Measurements from ENCODE around the gene TTYH1. TPM values are rescaled to one million over a fixed set of nuclear protein-coding genes. Genes with fewer than 3 reads are reported as not detected.

The TTYH1 gene
- polyA plus RNA-seq, 1 donor, result 3.9 TPM

- no peak for DNase-seq (ENCODE audit: low read depth)
Observed at GRCh38 chr19:54392105-54392504, 23.2 kb upstream of the TTYH1 start.

DNA sequence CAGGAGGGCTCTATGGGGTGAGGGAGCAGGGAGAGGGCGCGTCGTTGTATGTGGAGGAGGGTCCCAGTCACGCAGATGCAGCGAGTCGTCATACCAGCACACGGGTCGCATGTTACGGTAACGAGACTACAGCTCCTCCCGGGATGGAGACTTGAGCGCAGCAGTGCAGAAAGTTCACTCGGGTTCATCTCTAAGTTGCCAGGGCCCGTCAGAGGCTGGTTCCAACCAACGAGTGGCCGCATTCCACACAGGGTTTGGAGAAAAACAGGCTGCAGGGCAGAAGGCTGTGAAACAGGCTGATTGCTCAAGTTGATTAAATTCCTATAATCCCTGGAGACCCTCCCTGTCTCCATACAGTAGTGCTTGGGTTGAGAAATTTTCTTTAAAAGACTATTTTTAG is 21.9 kb upstream of the TTYH1 start:
- DNase-seq (ENCODE audit: low read depth), result no peak

- no peak for DNase-seq (ENCODE audit: low read depth)
Observed at GRCh38 chr19:54395685-54396084, 19.6 kb upstream of the TTYH1 start.

DNA sequence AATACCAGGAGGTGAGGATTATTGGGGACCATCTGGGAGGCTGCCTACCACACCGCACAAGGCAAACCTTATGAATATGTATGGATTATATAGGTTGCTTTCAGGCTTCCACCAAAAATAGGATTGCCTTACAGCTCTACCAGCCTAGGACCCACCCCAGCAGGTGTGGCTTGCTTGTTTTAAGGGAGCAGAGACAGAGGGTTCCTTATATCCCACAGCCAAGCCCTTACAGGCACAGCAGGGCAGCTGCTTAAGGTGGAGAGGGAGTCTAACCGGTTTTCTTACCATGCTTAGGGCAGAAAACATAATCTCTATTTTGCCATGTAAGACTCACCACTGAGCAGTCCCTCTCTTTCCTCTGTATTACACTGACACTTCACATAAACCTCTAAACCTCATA is 16.1 kb upstream of the TTYH1 start:
- DNase-seq (ENCODE audit: low read depth), result no peak

DNA sequence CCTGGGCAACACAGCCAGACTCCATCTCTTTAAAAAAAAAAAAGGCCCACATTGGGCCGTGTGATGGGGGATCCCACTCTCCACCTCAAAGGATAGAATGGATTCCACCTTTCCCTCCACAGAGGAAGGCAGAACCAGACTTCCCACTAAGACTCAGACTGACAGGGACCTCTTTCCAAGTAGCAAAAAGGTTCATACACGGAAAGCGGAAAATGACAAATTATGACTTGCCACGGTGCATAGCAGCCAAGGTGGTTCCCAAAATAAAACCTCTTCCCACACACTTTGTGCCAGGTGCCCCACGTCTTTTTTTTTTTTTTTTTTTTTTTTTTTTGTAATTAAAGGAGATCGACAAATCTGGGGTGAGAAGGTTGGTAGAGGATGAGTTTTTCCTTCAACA is 14.4 kb upstream of the TTYH1 start:
- no peak for DNase-seq (ENCODE audit: low read depth)

DNA sequence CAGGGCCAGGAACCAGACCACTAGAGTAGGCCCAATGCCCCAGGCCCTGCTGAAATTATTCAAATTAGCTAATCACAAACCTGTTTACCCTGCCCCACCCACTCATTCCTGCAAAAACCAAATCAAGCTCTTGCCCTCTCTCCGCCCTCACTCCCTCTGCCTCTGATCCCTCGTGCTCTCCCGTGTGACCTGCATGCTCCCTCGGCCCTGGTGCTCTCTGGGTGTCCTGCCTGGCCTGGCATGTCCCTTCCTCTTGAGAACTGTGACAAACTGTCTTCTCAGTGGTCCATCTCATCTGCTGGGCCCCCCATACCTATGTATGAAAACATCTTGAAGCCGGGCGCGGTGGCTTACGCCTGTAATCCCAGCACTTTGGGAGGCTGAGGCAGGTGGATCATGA is 12.2 kb upstream of the TTYH1 start:
- no peak for DNase-seq (ENCODE audit: low read depth)

DNA sequence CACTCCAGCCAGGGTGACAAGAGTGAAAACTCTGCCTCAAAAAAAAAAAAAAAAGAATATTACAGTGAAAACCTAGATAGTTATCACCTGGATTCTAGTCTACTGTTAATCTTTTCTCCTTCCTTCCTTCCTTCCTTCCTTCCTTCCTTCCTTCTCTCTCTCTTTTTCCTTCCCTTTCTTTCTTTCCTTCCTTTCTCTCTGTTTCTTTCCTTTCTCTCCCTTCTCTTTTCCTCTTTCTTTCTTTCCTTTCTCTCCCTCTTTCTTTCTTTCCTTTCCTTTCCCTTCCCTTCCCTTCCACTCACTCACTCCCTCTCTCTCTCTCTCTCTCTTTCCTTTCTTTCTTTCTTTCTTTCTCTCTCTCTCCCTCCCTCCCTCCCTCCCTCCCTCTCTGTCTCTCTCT is 9.6 kb upstream of the TTYH1 start:
- no peak for DNase-seq (ENCODE audit: low read depth)

DNA sequence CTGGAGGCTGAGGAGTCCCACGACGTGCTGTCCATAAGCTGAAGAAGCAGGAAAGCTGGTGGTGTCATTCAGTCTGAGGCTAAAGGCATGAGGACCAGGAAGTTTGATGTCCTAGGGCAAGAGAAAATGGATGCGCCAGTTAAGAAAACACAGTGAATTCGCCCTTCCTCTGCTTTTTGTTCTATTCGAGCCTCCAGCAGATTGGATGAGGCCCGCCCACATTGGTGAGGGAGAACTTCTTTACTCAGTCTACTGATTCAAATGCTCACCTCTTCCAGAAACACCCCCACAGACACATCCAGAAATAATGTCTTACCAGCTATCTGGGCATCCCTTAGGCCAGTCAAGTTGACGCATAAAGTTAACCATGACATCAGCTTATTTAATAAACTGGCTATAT is 7.5 kb upstream of the TTYH1 start:
- DNase-seq (ENCODE audit: low read depth), result no peak

DNA sequence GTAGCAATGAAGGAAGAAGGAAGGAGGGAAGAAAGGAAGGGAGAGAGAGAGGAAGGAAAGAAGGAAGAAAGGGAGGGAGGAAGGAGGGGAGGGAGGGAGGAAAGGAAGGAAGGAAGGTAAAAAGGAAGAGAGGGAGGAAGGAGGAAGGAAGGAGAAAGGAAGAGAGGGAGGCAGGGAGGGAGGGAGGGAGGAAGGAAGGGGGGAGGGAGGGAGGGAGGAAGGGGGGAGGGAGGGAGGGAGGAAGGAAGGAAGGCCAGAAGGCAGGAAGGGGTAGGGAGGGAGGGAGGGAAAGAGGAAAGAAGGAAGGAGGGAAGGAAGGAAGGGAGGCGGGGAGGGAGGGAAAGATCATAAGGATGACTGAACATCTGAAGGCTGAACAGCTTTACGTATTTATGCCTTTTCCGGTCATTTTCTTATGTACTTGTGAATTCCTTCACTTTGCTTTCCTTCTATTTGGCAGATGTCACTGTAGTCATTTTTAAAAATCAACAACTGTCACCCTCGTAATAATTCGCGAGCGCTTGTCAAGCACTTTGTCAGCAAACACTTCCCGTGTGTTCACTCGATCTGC is 6.7 kb upstream of the TTYH1 start:
- DNase-seq (ENCODE audit: low read depth), result no peak

GRCh38 chr19:54411033-54411432 is 4.2 kb upstream of the TTYH1 start:
- no peak for DNase-seq (ENCODE audit: low read depth)

- DNase-seq (ENCODE audit: low read depth), result no peak
Observed at GRCh38 chr19:54412877-54413276, 2.4 kb upstream of the TTYH1 start.

DNA sequence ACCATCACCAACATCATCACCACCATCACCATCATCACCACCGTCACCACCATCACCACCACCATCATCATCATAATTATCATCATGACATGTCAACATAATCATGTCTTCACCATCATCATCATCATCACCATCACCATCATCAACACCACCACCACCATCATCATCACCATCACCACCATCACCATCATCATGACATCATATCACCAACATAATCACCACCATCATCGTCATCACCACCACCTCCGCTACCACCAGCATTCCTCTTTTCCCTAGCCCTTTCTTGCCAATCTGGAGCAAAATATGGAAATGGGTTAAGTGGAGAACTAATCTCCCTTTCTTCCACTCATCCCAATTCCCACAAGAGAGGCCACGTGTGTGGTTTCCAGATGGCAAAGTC is 1.1 kb upstream of the TTYH1 start:
- no peak for DNase-seq (ENCODE audit: low read depth)

DNA sequence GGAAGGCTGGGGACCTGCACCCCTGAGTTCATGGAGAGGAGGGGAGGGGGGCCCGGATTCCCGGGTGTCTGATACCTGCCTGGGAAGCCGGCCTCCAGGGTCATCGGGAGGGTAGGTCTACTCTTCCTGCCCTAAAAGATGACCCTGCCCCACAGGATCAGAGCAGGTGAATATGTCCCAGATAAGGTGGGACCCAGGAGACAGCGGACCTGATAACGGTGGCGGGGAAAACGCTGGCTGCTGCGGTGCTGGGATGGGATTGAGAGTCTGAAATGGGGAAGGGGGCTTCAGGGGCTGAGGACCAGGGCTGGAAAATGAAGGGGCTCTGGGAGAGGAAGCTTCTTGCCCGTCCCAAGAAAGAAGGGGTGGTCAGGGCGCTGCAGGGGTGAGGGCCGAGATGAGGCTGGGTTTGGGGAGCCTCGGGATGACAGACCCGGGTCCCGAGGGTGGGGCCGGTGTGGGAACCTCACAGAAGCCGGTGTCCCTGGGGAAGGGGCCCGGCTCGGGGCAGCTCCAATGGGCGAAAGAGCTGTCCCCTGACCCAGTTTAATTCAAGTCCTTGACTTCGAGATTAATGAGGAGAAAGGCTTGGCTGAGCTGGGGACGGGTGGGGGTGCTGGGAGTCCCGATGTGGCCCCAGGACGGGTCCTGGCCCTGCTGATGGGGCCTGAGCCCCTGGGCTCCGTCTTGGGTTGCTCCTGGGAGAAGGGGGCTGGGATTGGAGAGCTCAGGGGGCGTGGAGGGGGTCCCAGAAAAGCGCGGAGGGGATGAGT is 823 bp downstream of the TTYH1 start:
- DNase-seq (ENCODE audit: low read depth), result no peak

- no peak for DNase-seq (ENCODE audit: low read depth)
Observed at GRCh38 chr19:54416695-54417491, 1.6 kb downstream of the TTYH1 start.

GRCh38 chr19:54418030-54418929 is 3.0 kb downstream of the TTYH1 start:
- DNase-seq (ENCODE audit: low read depth), result no peak

DNA sequence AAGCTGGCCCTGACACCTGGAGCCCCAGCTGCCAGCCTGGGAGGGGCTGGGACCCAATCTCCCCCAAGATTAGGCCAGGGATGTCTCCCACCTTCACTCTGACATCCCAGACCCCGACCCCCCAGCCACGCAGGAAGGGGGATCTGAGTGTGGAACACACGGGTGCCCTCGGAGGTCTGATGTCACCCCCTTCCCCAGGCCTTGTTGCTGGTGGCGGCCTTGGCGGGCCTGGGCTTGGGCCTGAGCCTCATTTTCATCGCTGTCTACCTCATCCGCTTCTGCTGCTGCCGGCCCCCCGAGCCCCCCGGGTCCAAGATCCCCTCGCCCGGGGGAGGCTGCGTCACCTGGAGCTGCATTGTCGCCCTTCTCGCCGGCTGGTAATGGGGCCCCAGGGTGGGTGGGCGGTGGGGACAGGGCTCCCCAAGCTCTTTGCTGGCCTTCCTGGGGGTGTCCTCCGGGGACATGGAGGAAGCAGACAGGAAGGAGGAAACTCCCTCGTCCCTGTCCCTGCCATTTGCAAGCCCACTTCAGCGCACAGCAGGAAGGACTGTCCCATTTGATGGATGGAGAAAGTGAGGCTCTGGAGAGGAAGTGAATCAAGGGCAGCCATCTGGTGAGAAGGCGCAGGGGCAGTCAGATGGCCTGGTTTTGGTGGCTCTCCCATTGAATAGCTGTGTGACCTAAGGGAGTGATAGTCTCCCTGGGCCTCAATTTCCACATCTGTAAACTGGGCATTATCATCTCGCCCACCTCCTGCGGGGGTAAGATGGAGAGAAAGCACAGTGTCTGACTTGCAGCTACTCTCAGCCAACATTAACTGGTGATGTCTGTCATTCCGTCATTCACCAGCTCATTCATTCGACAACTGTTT is 3.9 kb downstream of the TTYH1 start:
- no peak for DNase-seq (ENCODE audit: low read depth)

GRCh38 chr19:54420068-54420382 is 4.8 kb downstream of the TTYH1 start:
- no peak for DNase-seq (ENCODE audit: low read depth)

DNA sequence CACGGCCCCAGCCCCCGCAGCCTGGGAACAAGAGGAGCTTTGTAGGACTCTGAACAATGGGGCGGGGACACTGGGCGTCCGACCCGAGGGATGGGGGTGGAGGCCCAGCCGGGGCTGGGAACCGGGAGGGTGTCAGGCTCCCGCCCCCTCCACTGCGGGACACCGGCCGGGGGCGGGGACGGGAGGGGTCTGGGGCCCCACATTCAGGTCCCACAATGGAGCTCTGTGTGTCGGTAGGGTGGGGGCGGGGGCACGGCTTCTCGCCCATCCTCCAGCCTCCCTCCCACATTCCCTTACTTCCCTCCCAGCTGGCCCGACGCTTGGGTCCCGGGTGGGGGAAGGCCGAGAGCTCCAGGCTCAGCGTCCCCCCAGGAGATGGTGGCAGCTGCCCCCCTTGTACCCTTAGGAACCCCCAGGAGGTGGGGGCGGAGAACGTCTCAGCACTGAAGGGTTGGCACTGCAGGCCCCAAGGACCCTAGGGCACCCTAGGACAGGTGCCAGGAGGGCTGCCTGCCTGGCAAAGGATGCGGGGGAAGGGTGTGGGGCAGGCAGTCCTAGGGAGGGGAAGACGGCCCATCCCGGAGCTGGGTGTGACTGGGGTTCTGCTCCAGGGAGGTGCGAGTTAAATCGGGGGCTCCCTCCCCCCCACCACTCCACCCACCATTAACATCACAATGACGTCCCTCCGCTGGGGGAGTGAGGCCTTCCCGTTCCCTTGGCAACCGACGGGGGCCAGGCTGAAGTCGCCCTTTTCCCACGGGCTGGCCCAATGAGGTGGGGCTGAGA is 5.3 kb downstream of the TTYH1 start:
- no peak for DNase-seq (ENCODE audit: low read depth)

DNA sequence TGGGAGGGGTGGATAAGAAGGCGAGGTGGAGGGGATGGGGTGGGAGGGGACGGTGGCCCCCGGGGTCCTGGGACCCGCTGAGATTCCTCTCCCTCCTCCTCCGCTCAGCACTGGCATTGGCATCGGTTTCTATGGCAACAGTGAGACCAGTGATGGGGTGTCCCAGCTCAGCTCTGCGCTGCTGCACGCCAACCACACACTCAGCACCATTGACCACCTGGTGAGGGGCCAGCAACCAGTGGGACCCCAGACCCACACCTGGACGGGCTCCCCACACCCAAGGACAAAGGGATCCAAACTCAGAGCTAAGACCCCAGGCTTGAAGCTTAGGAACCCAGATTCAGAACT is 5.9 kb downstream of the TTYH1 start:
- no peak for DNase-seq (ENCODE audit: low read depth)

DNA sequence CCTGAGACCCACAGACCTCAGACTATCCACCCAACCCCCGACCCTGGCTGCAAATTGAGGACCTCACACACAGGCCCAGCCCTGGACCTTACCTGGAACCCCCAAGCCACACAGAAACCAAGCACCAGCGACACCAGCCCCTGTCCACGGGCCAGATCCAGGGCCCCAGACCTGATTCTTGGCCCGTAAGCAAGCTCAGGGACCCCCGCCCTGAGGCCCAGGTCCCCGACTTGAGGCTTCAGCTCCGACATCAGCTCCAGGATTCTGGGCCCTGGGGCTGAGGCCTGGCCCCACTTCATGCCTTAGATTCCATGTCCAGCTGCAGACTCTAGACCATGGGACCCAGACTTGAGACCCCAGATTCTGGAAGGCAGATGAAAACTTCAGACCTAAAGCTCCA is 6.3 kb downstream of the TTYH1 start:
- DNase-seq (ENCODE audit: low read depth), result no peak

All from forelimb muscle (tissue), 1 donor.